ENCODE results near the gene TRIM47. TPM values are rescaled to one million over a fixed set of nuclear protein-coding genes. Genes with fewer than 3 reads are reported as not detected.

TRIM47 gene
- total and polyA plus RNA-seq, 2 of the 13 experiments (the other 11 are each of a cell fraction or from before 2014, with no cell fraction given): 33.5 to 82.0 TPM

GRCh38 chr17:75845058-75845711 is 33.2 kb downstream of the TRIM47 start (continued):
- TF ChIP-seq ZNF746 (CRISPR knock-in tag; IDR thresholded peaks at IDR 0.05): no peak
- 0 out of 2 replicates have a peak, but pooled peaks have one; percentile 45 for TF ChIP-seq FOXP4 (CRISPR knock-in tag; IDR thresholded peaks at IDR 0.05)
- TF ChIP-seq TRIM22 (IDR thresholded peaks at IDR 0.05): no peak
- no peak for TF ChIP-seq ZNF7 (CRISPR knock-in tag; IDR thresholded peaks at IDR 0.05)
- no peak for TF ChIP-seq GFI1 (CRISPR knock-in tag; IDR thresholded peaks at IDR 0.05; ENCODE audit: borderline replicate concordance)
- TF ChIP-seq ZBTB14 (CRISPR knock-in tag; IDR thresholded peaks at IDR 0.05): no peak
- TF ChIP-seq ZSCAN20 (CRISPR knock-in tag; IDR thresholded peaks at IDR 0.05; ENCODE audit: borderline replicate concordance): no peak
- peak; percentile 28; the same call in 1 of the 2 replicates for TF ChIP-seq ZNF777 (CRISPR knock-in tag; IDR thresholded peaks at IDR 0.05)
- TF ChIP-seq ARNTL (CRISPR knock-in tag; IDR thresholded peaks at IDR 0.05): no peak
- TF ChIP-seq ZNF331 (CRISPR knock-in tag; IDR thresholded peaks at IDR 0.05): peak; percentile 74
- TF ChIP-seq SOX5 (CRISPR knock-in tag; IDR thresholded peaks at IDR 0.05; ENCODE audit: borderline replicate concordance): peak; percentile 30; the same call in 1 of the 2 replicates
- no peak for TF ChIP-seq RFXANK (CRISPR knock-in tag; IDR thresholded peaks at IDR 0.05)
- no peak for TF ChIP-seq ZNF83 (CRISPR knock-in tag; IDR thresholded peaks at IDR 0.05; ENCODE audit: borderline replicate concordance)
- peak; percentile 84; the same call in 1 of the 2 replicates for TF ChIP-seq ZBTB38 (CRISPR knock-in tag; IDR thresholded peaks at IDR 0.05)
- no peak for TF ChIP-seq TP53 (CRISPR knock-in tag; conservative IDR thresholded peaks at IDR 0.05)
- no peak for TF ChIP-seq ONECUT2 (CRISPR knock-in tag; IDR thresholded peaks at IDR 0.05)
- TF ChIP-seq ZNF567 (CRISPR knock-in tag; IDR thresholded peaks at IDR 0.05; ENCODE audit: borderline replicate concordance): no peak
- TF ChIP-seq IKZF1 (IDR thresholded peaks at IDR 0.05): no peak
- no peak for TF ChIP-seq NFATC3 (CRISPR knock-in tag; IDR thresholded peaks at IDR 0.05)
- TF ChIP-seq ZIK1 (CRISPR knock-in tag; IDR thresholded peaks at IDR 0.05; ENCODE audit: borderline replicate concordance, low read depth): no peak; the same call in 1 of the 2 replicates
- TF ChIP-seq ZNF770 (CRISPR knock-in tag; IDR thresholded peaks at IDR 0.05): no peak
- peak; percentile 57; the same call in 1 of the 2 replicates for TF ChIP-seq NFKB2 (CRISPR knock-in tag; IDR thresholded peaks at IDR 0.05; ENCODE audit: borderline replicate concordance)
- TF ChIP-seq KDM4B (CRISPR knock-in tag; IDR thresholded peaks at IDR 0.05): peak; percentile 14; the same call in 1 of the 2 replicates

Data from HepG2 (cell line).